Cerebellar cortex (tissue), 1 donor: ENCODE measurements around the gene ROR1.
A peak's percentile ranks its signal among the peaks of the same experiment; 100 is the strongest.
"Not testable (repeated sequence)": the region's sequence is repeated elsewhere in the genome, so short reads cannot be mapped to it uniquely, and the experiment has no call there.

Experiments
- DNase-seq: peaks from one replicate; pipeline ENCODE4 v3.0.0-alpha.2; 2015; ENCODE audit warnings: low spot score

Gene ROR1

DNA sequence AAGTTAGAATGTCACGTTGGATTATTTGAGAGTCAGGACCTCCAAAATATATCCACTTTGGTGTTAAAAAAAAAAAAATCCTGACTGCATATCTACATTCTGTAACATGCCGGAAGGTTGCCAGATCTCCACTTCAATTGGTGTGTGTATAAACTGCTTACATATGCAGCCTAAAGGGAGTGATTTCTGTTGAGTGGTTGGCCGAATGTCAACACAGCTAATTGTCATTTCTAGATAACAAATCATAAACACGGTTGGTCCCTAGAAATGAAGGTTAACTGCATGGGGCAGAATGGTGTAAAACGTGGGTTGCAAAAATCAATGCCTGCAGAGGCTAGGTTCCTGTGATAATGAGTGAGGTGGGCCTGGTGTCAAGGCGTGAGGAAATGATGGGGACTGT is 15.0 kb upstream of the ROR1 start:
- no peak for DNase-seq

DNA sequence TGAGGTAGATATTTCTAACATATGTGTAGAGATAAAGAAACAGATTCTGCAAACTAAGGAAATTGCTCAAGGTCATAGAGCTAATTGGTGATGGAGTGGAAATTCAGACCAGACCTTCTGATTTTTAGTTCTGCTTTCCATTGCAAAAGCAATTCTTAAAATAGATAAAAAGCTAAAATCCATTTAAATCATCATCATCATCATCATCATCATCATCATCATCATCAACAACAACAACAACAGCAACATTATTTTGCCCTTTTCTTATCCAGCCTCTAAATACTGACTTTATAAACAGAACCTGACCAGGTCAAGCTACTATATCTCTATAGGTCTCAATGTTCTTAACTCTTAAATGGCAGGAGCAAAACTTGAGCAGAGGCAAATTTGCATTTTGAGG is 14.0 kb upstream of the ROR1 start:
- DNase-seq, result no peak

DNA sequence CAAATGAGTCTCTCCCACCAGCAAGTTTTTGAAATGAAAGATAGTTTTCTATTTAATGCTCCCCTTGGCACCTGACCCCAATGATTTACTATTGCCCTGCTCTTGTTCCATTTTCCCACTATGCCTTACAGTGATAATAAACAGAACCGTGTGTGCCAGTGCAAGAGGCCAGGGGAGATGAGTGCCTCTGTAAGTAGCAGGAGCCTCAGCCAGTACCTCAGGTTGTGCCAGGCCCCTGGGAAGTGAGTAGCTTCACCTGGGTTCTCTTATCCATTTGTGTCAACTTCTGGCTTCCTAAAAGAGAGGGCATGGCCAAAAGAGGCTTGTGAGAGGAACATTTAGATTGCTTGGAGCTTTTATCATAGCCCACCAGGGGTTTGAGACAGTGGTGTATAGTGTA is 3.4 kb upstream of the ROR1 start:
- no peak for DNase-seq

DNA sequence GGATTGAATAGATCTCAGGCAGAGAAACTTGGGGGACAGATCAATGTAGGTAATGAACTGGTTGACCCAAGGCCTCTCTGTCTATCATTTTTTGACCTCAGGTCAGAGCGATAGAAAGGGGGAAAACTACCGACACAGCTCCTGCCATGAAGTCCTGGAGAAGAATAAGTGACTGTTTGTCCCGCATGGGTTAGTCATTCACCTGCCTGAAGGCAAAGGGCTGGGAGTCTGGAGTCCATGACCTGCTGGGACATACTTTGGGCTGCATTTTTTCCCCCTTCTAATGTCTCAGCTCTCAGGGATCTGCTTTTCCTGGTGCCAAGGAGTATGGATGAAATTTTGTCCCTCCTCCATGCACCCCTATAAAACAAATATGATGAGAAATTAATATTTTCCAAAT is 1.6 kb upstream of the ROR1 start:
- no peak for DNase-seq

DNA sequence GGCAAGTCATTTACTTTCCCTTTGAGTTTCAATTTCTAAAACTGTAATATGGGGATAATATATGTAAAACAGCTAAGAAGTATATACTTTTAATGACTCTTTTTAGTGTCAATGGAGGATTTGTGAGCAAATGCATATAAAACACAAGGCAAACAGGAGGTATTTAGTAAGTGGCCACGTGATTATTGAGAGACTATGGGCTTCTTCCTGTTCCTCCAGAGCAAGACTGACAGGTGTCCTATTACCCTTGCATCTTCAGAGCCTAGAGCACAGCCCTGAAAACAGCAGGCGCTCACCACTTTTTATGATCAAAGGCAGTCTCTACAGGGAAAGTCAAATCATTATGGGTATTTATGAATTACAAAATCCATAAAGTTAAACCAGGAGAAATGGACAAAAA is 941 bp upstream of the ROR1 start:
- DNase-seq, result no peak

DNA sequence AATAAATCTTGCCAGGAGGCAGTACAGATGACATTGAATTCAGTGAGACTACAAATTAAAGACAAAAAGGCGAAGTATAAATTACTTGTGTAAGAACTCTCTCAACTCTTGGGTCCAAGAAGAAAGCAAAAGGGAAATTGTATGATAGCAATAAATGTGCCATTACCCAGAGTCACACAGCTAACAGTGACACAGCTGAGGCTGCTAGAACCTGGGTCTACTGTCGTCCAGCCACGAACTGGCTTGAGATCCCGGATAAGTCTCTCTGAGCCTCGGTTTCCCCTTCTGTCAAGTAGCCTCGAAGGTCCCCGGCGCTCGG is 362 bp upstream of the ROR1 start:
- DNase-seq, result peak; percentile 13

DNA sequence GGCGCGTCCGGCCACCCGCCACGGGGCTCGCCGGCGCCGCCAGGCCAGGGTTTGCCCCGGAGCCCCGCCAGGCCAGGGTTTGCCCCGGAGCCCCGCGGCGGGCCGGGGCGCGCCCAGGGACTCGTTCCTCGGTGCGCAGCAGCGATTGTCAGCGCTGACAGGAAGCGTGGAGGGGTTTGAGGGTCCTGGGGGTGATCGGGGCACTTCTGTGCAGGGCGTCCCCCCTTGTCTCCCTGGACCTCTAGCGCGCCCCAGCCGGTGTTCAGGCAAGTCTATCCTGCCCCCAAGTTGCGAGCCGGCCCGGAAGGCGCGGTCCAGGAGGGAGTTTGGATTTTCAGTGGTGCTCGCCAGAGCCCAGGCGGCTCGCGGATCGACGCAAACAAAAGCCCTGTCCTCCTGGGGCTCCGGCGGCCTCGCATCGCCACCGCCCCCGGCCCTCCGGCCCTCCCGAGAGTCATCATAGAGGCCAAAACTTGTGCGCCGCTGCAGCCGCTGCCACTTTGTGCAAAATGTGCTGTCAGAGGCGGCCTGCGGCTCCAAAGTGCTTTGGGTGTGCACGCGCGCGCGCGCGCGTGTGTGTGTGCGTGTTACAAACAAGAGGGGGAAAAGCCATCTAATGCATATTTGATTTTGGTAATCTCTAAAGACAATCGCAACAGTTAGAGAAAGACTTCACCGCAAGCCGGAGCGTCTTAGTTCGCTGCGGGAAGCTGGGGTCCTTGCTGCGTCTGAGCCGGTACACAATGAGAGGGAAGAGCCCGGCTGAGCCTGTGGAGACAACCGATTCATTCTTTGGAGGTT is 1.0 kb downstream of the ROR1 start:
- peak; percentile 22 for DNase-seq

DNA sequence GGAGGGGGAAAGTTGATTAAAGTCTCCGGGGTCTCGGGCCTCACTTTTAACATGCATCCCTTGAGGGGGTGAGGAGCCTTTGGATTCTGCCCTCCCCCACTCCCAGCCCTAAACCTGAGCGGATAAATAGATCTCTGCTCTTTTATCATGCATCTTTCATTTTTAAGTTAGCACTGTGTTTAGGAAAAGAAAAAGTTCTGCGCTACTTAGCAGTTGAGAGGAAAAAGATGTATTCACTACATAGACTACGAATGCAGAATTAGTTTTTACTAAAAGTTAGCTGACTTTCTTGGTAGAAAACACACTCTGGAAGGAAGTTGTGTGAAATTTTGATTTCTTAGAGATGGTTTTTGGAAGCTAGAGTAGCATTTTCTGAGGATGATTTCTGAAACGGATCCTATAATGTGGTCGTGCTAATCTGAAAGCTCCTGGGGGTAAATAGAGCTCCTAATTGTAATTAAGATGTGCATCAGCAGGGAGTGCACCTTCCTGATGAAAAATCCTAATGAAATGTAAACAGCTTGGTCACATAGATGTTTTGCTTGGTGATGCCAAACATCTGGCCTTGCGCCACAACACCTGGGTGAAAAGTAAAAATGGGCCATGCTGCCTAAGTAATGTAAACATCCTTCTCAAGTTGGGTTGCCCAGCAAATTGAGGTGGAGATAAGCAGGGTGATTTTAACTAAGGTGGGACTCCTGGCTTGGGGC is 1.8 kb downstream of the ROR1 start:
- no peak for DNase-seq

DNA sequence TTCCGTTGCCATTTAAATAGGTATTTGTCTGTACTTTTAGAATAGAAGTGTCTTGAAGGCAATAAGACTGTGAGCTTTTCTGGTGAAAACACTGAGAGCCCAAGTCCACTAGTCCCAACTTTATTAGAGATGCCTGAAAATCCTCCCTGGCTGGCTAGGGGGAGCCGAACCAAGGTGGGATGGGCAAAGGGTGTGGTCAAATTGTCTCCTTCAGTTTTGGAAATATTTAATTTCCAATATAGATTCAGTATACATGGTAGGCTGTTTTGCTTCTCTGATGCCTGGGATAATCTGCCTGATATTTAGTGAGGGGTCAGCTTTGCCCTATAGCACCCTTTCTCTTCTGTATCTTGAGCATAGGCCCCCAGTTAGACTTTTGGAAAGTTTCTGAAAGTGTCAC is 3.5 kb downstream of the ROR1 start:
- DNase-seq, result no peak

DNA sequence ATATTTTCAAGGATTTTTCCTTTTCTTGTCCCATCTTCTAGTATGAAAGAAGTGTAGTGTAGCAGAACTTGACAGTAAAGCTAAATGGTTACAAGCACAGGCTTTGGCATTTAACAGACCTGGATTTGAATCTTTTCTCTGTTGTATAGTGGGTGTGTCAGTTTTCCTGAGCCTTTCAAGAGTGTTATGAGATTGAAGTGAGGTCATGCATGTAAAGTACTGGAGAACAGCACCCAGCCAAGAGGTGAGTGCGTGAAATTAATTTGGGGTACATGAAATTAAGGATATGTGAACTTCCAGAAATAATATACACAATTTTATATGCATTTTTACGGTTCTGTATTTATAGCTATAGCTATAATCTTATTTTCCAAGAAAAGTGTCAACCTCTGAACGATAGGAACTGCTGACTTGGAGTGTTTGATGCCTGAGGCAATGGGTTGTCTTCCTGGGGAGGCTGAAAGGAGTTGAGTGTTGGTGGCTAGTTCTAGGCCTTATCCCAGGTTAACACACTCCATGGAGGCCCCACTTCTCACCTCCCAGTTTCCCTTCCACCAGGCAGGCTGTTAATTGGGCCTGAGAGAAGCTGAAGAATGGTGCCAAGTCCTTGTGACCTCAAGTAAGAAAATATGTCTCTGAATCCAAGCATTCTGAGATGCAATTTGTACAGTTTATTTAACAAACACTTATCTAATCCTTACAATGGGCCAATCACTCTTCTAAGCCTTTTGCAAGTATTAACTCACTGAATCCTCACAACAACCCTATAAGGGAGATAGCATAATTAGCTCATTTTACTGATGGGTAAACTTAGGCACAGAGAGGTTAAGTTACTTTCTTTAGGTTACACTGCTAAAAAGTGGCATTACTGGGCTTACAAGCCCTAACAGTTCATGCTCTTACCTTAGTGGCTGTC is 4.4 kb downstream of the ROR1 start:
- DNase-seq, result no peak

DNA sequence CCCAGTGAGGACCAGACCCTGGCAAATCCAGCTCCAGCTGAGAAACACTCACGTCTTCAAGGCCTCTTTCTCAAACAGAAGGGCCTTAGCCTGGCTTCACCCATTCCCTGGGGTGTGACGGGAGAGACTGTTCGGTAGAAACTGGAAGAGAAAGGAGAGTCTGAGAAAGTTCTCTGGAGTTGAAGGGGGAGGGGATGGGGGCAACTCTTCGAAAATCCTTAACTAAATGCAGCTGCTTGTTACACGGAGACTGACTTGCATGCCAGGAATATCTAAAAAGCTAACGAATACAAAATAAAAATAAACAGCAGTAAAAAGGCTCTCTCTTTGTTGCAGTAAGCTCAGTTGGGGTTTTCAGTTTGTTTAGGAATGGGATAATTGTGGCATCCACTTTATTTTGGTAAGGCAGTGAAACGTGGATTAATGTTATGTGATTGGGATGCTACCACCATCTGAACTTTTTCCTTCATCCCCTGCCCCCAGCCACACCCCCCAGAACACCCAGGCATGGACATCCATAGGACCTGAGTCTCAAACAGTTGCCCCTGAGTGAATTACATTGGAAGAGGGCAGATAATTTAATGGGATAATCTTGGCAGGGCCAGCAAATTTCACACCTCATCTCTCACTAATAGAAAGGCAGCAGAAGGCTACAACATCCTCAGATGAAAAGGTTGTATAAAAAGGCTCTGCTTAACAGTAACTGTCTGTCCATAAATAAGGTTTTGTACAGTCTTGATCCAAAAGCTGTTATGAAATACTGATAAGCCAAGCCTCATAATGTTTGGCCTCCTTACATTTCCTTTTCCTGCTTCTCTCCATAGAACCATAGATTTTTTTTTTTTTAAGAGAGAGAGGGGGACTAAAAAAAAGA is 5.8 kb downstream of the ROR1 start:
- no peak for DNase-seq

DNA sequence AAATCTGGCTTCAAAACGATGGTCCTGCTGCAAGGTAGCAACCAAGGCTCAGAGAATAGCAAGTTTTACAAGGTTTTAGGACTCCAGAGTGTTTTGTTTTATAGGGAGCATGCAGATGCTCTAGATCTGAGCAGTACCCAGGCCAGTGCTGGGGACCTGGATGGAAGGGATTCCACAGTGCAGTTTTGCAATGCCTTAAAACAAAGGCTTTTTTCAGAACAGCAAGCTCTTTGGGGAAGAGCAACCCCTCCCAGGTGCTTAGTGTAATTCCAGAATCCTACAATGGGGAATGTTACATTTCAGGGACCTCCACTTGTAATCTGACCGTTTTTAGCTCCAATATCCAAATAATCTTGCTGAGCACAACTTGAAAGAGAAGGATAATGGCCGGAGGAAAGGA is 6.7 kb downstream of the ROR1 start:
- no peak for DNase-seq

DNA sequence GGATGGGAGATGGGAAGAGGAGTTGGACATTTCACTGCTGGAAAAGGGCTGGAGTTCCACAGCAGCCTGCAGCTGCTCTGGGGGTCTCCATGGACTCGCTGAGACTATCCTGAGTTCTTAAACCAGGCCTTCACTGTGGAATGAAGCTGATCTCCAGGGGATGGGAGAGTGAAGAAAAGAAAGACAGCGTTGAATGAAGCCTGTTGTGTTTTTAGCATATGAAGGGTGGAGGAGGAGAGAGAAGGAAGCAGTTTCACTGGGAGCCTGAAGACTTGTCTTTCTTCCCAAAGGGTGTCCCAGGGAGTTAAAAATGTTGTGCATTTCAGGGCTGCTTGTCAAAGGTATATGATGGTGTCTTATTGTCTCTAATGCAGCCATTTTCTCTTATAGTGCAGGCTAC is 9.2 kb downstream of the ROR1 start:
- no peak for DNase-seq

DNA sequence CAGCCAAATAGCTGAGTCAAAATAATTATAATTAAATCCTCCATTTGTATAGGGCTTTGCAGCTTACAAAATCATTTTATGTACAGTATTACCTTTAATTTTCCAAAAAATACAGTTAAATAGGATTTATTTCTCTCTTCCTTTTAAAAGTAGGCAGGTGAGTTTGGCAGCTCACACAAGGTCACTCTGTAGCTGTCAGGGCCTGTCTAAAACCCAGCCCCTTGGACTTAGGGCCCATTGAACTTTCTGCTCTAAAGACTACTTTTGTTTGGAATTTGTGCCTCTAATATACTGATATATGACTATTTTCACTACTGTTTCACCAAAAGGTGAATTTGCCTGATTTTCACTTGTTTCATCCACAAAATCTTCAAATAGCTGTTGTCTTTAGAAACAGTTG is 10.3 kb downstream of the ROR1 start:
- DNase-seq, result no peak

DNA sequence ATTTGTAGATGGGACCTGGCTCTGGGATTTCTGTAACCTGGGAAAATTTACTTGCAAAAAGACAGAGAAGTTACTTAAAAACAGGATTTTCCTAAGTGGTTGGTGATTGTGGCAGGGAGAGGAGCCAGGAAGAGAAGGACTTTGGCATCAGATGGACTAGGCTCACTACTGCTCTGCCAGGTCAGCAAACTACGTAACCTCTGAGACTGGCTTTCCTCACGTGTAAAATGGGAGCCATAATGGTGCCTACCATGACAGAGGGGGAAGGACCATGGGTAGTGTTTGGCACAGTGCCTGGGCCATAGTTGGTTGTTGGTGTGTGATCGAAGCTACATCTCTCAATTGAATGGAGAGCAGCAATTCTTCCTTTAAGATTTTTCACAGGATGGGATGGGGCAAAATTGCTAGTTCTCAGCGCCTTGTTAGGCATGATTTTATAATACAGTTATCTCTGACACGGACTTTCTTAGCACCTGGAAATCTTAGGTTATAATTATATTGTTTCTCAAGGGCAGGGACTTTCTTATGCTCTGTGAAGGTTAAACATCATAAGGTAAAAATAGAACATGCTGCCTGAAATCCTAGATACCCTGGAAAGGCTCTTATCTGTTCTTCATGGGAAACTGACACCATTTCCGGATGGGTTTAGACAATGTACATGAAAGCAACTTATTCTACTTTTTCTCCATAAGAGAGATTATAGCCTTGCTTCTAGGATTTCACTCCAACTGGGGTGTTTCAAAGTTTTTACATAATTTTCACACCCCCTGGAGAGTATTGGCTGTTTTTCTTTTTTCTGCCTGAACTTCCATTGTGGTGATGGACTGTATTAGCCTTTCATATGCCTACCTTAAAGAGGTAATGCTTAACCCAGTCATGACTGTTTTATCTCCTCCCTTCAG is 10.9 kb downstream of the ROR1 start:
- no peak for DNase-seq

DNA sequence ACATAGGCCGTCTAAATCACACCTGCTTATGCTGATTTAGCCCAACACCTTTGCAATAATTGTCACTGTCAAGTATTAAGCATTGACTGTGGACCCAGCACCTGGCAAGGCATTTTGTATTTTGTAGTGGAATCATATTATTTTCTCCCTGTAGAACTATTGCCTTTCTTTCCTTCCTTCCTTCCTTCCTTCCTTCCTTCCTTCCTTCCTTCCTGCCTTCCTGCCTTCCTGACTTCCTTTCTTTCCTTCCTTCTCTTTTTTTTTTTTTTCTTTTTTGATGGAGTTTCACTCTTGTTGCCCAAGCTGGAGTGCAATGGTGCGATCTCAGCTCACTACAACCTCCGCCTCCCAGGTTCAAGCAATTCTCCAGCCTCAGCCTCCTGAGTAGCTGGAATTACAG is 13.5 kb downstream of the ROR1 start:
- DNase-seq, result not testable (repeated sequence)

DNA sequence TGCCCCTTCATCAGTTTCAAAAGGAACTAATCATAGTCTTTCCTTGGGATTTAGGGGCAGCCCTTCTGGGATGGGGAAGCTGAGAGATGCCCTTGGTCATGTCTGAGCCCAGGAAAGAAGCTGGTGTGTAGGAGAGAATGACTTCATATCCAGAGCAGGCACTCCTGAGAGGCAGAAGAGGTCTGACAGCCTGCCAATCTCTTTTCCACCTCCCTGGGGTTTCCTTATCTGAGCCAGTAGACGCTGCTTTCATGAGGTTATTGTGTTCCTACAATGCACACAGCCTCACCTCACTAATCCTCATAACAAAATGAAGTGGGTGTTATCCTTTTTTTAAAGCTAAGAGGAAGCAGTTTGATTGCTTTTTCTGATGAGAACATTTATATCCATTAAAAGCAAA is 14.1 kb downstream of the ROR1 start:
- peak; percentile 77 for DNase-seq

DNA sequence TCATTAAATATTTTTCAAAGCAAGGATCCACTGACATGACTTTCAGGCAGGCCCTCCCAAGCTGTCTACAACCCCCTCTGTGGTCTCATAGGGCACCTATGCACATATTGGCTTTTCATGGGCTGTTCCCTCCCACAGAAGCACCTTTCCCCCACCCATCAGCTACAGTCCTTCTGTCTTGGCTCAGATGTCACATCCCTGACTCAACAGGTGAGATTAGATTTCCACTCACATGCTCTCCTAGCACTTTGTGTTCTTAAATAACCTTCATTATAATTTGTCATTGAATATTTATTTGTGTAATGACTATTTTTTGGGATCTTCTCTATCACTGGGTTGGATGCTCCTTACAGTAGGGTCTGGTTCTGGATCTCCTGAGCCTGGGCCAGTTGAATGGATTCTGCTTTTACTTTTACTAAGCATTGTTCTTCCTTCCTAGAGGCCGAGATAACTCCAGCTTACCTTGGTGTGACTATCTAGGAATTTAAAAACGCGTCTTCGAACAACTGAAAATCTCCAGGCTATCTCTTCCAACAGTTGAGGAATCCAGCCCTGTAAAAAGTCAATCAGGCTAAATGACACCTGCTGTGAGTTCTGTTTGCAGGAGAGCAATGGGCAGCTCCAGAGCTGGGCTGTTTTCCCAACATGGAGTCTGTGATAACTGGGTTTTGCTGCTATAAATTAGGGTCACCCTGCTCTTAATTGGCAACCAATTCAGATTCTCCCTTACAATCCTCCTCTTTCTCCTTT is 16.2 kb downstream of the ROR1 start:
- peak; percentile 16 for DNase-seq

DNA sequence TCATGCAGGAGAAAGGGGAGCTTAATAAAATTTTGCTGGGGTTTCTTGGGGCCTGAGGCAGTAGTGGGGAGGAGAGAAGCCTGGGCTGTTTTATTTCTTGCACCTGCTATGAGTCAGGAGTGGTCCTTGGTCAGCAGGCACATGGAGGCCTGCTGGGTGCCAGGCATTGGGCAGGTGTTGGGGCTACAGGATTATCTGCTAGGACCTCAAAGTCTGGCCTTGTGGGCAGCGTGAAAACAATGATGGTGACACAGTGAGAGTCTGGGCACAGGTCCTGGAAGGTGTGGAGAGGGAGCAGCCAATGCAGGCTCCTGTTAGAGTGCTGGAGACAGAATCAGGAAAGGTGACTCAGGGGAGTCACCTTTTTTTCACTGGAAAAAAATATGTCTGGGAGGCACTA is 17.2 kb downstream of the ROR1 start:
- peak; percentile 62 for DNase-seq

DNA sequence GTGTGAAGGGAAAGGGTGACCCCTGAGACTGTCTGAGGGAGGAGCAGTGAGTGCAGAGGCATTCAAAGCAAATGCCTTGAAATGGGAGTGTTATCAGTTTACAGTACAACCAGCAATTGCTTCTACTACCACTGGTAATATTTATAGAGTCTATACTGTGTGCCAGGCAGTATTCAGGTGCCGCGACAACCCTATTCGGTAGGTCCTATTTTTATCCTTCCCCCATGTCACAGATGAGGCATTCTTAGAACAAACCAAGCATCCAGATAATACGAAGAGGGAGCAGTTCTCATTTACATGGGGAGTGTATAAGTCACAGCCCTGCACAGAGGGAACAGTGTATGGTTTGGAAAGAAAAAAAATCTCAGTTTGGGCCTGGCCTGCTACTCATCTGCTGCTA is 18.3 kb downstream of the ROR1 start:
- no peak for DNase-seq
